ENCODE data around the gene CBLB. TPM values are rescaled to one million over a fixed set of nuclear protein-coding genes. Genes with fewer than 3 reads are reported as not detected.

The CBLB gene
- total RNA-seq, 1 donor from 2014 or later, result 146 TPM

DNA sequence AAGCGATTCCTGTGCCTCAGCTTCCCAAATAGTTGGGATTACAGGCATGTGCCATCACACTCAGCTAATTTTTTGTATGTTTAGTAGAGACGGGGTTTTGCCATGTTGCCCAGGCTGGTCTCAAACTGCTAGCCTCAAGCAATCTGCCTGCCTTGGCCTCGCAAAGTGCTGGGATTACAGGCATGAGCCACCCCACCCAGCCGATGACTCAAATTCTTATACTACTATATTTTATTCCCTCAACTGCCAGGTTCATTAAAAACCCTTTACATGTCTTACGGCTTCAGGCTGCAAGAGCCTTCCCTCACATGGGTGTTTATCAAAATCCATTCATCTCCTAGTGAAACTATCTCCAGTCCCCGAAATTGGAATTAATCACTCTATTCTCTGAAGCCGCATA lies 63.4 kb downstream of the CBLB start:
- H3K36me3 Mint-ChIP-seq (ENCODE audit: low read depth), result peaks cover 57% of the 10 kb centered on the region

GRCh38 chr3:105802118-105802706 lies 66.6 kb downstream of the CBLB start:
- no peak for DNase-seq (ENCODE audit: low spot score)
- Mint-ChIP-seq H3K36me3 (ENCODE audit: low read depth) (peaks cover 71% of the 10 kb centered on the region), H3K27ac (peak overlapping the region; percentile 43), H3K4me1 (ENCODE audit: low read depth) (peaks cover 64% of the 10 kb centered on the region), H3K9me3 (peaks cover 2% of the 10 kb centered on the region), H3K4me3 (ENCODE audit: low read depth) (no peak overlapping the region), H3K27me3 (ENCODE audit: low read depth) (no peaks in the 10 kb centered on the region)
- intact Hi-C loops (cut with micrococcal nuclease), result no loop called here

More for the DNA sequence above, 63.4 kb downstream of the CBLB start:
- no peaks in the 10 kb centered on the region for H3K9me3 Mint-ChIP-seq
- H3K27me3 Mint-ChIP-seq (ENCODE audit: low read depth), result no peaks in the 10 kb centered on the region
- DNase-seq (ENCODE audit: low spot score), result no peak
- H3K4me1 Mint-ChIP-seq (ENCODE audit: low read depth), result peaks cover 67% of the 10 kb centered on the region
- peak overlapping the region; percentile 68 for H3K27ac Mint-ChIP-seq
- no peak overlapping the region for H3K4me3 Mint-ChIP-seq (ENCODE audit: low read depth)
- intact Hi-C loops (cut with micrococcal nuclease), result loop anchor here (5.0 kb wide), 1 partner anchor 207 kb away; no protein-coding TSS in a partner anchor

GRCh38 chr3:105801397-105801796 lies 67.4 kb downstream of the CBLB start:
- no peak for DNase-seq (ENCODE audit: low spot score)
- intact Hi-C loops (cut with micrococcal nuclease), result no loop called here
- peaks cover 64% of the 10 kb centered on the region for H3K4me1 Mint-ChIP-seq (ENCODE audit: low read depth)
- H3K27me3 Mint-ChIP-seq (ENCODE audit: low read depth), result no peaks in the 10 kb centered on the region
- no peak overlapping the region for H3K4me3 Mint-ChIP-seq (ENCODE audit: low read depth)
- H3K36me3 Mint-ChIP-seq (ENCODE audit: low read depth), result peaks cover 79% of the 10 kb centered on the region
- peak overlapping the region; percentile 43 for H3K27ac Mint-ChIP-seq
- H3K9me3 Mint-ChIP-seq, result peaks cover 9% of the 10 kb centered on the region

GRCh38 chr3:105800320-105800719 lies 68.5 kb downstream of the CBLB start:
- intact Hi-C loops (cut with micrococcal nuclease), result no loop called here
- H3K4me3 Mint-ChIP-seq (ENCODE audit: low read depth), result no peak overlapping the region
- peaks cover 80% of the 10 kb centered on the region for H3K36me3 Mint-ChIP-seq (ENCODE audit: low read depth)

DNA sequence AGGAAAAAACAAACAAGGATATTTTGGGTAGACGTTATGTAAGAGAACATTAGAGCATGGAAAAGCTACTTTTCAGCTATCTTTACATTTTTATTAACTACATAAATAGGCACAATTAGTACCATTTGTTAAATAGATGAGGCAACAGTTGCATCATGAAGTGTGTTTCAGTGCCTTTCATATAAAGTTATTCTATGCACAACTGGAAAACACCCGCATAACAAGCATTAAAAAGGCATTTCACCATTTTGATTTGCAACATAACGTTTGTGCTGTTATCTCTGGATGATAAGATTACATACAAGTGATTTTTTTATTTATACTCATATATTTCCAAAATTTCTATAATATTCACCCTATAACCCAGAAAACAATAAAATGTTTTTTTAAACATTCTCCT lies 69.5 kb downstream of the CBLB start:
- Mint-ChIP-seq H3K36me3 (ENCODE audit: low read depth) (peaks cover 77% of the 10 kb centered on the region), H3K27me3 (ENCODE audit: low read depth) (no peaks in the 10 kb centered on the region), H3K27ac (no peak overlapping the region), H3K4me3 (ENCODE audit: low read depth) (no peak overlapping the region), H3K9me3 (peaks cover 14% of the 10 kb centered on the region), H3K4me1 (ENCODE audit: low read depth) (peaks cover 50% of the 10 kb centered on the region)
- no peak for DNase-seq (ENCODE audit: low spot score)
- intact Hi-C loops (cut with micrococcal nuclease), result no loop called here

More at GRCh38 chr3:105800320-105800719, 68.5 kb downstream of the CBLB start:
- H3K4me1 Mint-ChIP-seq (ENCODE audit: low read depth), result peaks cover 57% of the 10 kb centered on the region
- H3K9me3 Mint-ChIP-seq, result peaks cover 14% of the 10 kb centered on the region
- H3K27ac Mint-ChIP-seq, result no peak overlapping the region
- H3K27me3 Mint-ChIP-seq (ENCODE audit: low read depth), result no peaks in the 10 kb centered on the region
- no peak for DNase-seq (ENCODE audit: low spot score)

DNA sequence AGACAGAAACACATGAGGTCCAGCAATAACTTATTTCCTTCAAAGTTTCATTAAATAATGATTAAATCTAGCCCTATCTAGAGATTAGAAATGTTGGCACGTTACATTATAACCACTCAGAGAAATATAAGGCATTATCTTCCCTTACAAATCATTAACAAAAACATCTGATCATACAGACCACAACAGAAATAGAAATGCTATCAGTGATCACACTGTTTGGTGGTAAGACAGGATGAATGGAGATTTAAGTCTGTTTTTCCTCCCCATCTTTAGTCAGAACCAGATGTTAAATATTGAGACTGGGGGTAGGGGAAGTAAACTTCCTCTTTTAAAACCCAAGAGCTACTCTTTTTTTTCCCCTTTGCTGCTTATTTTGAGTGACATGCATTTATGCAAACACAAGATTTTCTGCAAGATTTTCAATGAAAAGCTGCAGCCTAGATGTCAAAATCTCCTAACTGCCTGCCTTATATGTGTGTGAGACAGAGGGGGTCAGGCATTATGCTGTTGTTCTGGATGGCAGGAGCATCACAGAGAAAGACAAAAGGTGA lies 70.4 kb downstream of the CBLB start:
- peak overlapping the region; percentile 47 for H3K27ac Mint-ChIP-seq
- intact Hi-C loops (cut with micrococcal nuclease), result loop anchor here (1.0 kb wide), 1 partner anchor 8 kb away; no protein-coding TSS in a partner anchor
- peaks cover 48% of the 10 kb centered on the region for H3K4me1 Mint-ChIP-seq (ENCODE audit: low read depth)
- no peaks in the 10 kb centered on the region for H3K27me3 Mint-ChIP-seq (ENCODE audit: low read depth)
- no peak overlapping the region for H3K4me3 Mint-ChIP-seq (ENCODE audit: low read depth)
- H3K9me3 Mint-ChIP-seq, result peaks cover 14% of the 10 kb centered on the region
- DNase-seq (ENCODE audit: low spot score), result no peak
- peaks cover 72% of the 10 kb centered on the region for H3K36me3 Mint-ChIP-seq (ENCODE audit: low read depth)

DNA sequence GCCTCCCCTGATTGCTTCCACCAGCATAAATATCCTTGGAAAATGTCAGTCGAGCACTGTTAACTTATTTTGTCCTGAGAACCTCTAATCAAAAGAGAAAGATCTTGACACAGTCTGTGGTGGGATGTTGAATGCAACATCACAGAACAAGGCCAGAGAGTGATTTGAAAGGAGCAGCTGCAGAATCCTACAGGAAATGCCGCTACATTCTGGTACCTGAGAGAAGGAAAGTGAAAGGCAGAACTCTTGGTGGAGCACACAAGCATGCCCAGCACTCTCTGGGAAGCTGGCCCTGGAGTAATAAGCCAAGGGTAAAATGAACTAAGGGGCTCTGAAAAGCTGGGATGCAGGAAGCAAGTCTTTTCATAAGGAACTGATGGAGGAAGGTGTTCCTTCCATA lies 75.8 kb downstream of the CBLB start:
- Mint-ChIP-seq H3K4me3 (ENCODE audit: low read depth) (no peak overlapping the region), H3K9me3 (peaks cover 14% of the 10 kb centered on the region), H3K27me3 (ENCODE audit: low read depth) (no peaks in the 10 kb centered on the region), H3K4me1 (ENCODE audit: low read depth) (peaks cover 49% of the 10 kb centered on the region), H3K27ac (peak overlapping the region; percentile 40), H3K36me3 (ENCODE audit: low read depth) (peaks cover 66% of the 10 kb centered on the region)
- DNase-seq (ENCODE audit: low spot score), result no peak
- intact Hi-C loops (cut with micrococcal nuclease), result no loop called here

DNA sequence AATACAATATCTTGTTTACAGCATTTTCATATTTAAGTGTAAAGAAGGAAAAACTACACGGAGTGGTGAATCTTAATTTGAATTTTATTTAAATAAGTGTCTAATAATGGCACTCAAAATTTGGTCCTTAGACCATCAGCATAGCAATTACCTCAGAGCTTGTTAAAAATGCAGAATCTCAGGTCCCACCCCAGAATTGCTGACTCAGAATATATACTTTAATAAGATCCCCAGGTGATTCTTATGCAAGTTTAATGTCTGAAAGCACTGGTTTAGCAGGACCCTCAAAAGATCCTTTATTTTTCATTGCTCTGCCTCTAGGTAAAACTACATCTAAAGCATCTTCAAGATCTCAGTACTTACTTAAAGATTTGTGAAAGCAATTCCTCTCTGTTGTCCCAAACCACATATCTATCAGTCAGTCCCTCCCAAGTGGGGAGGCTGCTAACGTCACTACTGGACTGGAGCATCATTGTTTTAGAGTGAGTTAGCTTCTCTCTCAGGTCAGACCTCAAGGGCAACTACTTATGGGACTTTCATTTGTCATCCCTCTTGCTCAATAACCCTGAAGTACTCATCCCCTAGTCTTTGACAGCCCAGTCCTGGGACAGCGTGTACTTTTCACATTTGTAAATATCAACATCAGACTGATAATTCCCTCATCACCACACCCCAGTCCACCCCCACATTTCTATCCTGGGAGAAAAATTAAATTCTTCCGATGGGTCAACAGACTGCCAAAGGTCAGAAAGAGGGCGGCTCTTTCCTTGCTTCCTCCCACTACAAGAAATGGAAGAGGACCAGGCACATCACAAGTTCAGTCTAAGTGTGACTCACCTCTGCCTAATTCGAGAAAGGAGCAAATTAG lies 76.7 kb downstream of the CBLB start:
- Mint-ChIP-seq H3K4me1 (ENCODE audit: low read depth) (peaks cover 49% of the 10 kb centered on the region), H3K36me3 (ENCODE audit: low read depth) (peaks cover 66% of the 10 kb centered on the region), H3K27ac (peak overlapping the region; percentile 40), H3K4me3 (ENCODE audit: low read depth) (no peak overlapping the region), H3K27me3 (ENCODE audit: low read depth) (no peaks in the 10 kb centered on the region), H3K9me3 (peaks cover 11% of the 10 kb centered on the region)
- DNase-seq (ENCODE audit: low spot score), result no peak
- intact Hi-C loops (cut with micrococcal nuclease), result no loop called here

DNA sequence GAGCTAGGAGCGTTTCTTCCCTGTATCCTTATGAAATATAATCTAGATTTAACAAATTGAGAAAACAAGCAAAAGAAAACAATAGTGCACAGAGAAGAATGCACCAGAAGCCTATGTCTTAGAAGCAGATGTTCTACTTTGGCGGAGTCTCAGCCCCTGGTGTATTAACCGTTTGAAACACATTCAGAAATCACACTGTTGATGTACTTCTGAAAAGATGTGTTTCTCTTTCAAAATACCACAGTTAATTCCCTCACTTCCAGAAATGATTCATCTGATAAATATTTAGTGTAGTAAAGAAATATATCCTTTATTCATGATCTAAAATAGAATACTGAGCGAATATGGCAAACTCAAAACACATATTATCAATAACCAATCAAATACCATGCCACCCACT lies 77.7 kb downstream of the CBLB start:
- intact Hi-C loops (cut with micrococcal nuclease), result no loop called here
- peaks cover 48% of the 10 kb centered on the region for H3K4me1 Mint-ChIP-seq (ENCODE audit: low read depth)

GRCh38 chr3:105790534-105790933 lies 78.3 kb downstream of the CBLB start:
- intact Hi-C loops (cut with micrococcal nuclease), result no loop called here

More for the DNA sequence above, 77.7 kb downstream of the CBLB start:
- H3K36me3 Mint-ChIP-seq (ENCODE audit: low read depth), result peaks cover 63% of the 10 kb centered on the region
- no peak overlapping the region for H3K27ac Mint-ChIP-seq
- no peak overlapping the region for H3K4me3 Mint-ChIP-seq (ENCODE audit: low read depth)
- no peaks in the 10 kb centered on the region for H3K27me3 Mint-ChIP-seq (ENCODE audit: low read depth)
- H3K9me3 Mint-ChIP-seq, result peaks cover 2% of the 10 kb centered on the region
- no peak for DNase-seq (ENCODE audit: low spot score)

DNA sequence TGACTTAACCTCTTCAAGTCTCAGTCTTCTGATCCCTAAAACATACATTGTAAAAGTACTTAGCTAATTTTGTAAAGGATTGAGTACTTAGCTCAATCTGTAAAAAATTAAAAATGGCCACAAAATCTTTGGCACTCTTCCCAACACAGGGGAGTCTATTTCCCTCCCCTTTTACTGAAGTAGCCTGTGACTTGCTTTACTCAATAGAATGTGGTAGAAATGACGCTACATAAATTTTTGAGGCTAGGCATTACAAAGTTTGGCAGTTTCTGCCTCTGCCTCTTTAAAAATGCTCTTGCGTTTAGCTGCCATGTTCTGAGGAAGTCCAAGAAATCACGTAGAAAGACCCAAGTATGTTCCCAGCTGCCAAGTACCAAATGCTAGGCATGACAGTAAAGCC lies 80.2 kb downstream of the CBLB start:
- intact Hi-C loops (cut with micrococcal nuclease), result no loop called here
- no peak overlapping the region for H3K27ac Mint-ChIP-seq
- no peak for DNase-seq (ENCODE audit: low spot score)
- peaks cover 4% of the 10 kb centered on the region for H3K9me3 Mint-ChIP-seq
- H3K4me3 Mint-ChIP-seq (ENCODE audit: low read depth), result no peak overlapping the region
- peaks cover 67% of the 10 kb centered on the region for H3K36me3 Mint-ChIP-seq (ENCODE audit: low read depth)
- H3K4me1 Mint-ChIP-seq (ENCODE audit: low read depth), result peaks cover 58% of the 10 kb centered on the region
- no peaks in the 10 kb centered on the region for H3K27me3 Mint-ChIP-seq (ENCODE audit: low read depth)

More at GRCh38 chr3:105790534-105790933, 78.3 kb downstream of the CBLB start:
- Mint-ChIP-seq H3K36me3 (ENCODE audit: low read depth) (peaks cover 64% of the 10 kb centered on the region), H3K27ac (no peak overlapping the region), H3K9me3 (no peaks in the 10 kb centered on the region), H3K4me1 (ENCODE audit: low read depth) (peaks cover 50% of the 10 kb centered on the region), H3K4me3 (ENCODE audit: low read depth) (no peak overlapping the region), H3K27me3 (ENCODE audit: low read depth) (no peaks in the 10 kb centered on the region)
- DNase-seq (ENCODE audit: low spot score), result no peak

- Mint-ChIP-seq H3K4me1 (ENCODE audit: low read depth) (peaks cover 52% of the 10 kb centered on the region), H3K9me3 (peaks cover 4% of the 10 kb centered on the region), H3K27ac (no peak overlapping the region), H3K4me3 (ENCODE audit: low read depth) (no peak overlapping the region), H3K27me3 (ENCODE audit: low read depth) (no peaks in the 10 kb centered on the region), H3K36me3 (ENCODE audit: low read depth) (peaks cover 59% of the 10 kb centered on the region)
- intact Hi-C loops (cut with micrococcal nuclease), result no loop called here
- no peak for DNase-seq (ENCODE audit: low spot score)
These were observed 81.4 kb downstream of the CBLB start for GRCh38 chr3:105787453-105787852.

GRCh38 chr3:105786990-105787389 lies 81.8 kb downstream of the CBLB start:
- no peak overlapping the region for H3K27ac Mint-ChIP-seq
- DNase-seq (ENCODE audit: low spot score), result no peak
- intact Hi-C loops (cut with micrococcal nuclease), result no loop called here
- peaks cover 58% of the 10 kb centered on the region for H3K36me3 Mint-ChIP-seq (ENCODE audit: low read depth)
- no peaks in the 10 kb centered on the region for H3K27me3 Mint-ChIP-seq (ENCODE audit: low read depth)
- peaks cover 4% of the 10 kb centered on the region for H3K9me3 Mint-ChIP-seq
- H3K4me3 Mint-ChIP-seq (ENCODE audit: low read depth), result no peak overlapping the region
- peaks cover 51% of the 10 kb centered on the region for H3K4me1 Mint-ChIP-seq (ENCODE audit: low read depth)

Measured in activated T-helper 2 cell treated with anti-CD3 and anti-CD28 coated beads, Interferon-gamma antibody, Interleukin-2, Interleukin-4, amounts not matched to agents 10 μg/mL and 5 μg/mL and 100 μg/mL, durations not matched to agents 14 hours and 24 hours and 36 hours (primary cell).